ENCODE measurements around the gene ATP6V0E1. TPM values are rescaled to one million over a fixed set of nuclear protein-coding genes. Genes with fewer than 3 reads are reported as not detected.

ATP6V0E1 gene
- total and polyA plus RNA-seq, 2 of the 8 experiments (the other 6 are each of a cell fraction or from before 2014, with no cell fraction given), result 108 to 134 TPM

- H3K27me3 ChIP-seq (replicated peaks in 1 of 4; ENCODE audit: control insufficient read depth in 3 of 4, extremely low read depth in 1 of 4, insufficient read depth in 3 of 4, low read length in 3 of 4), result no peaks in the 10 kb centered on the region
- no peak overlapping the region for H2AK5ac ChIP-seq (ENCODE audit: low read depth, low read length)
- no peak overlapping the region for H3K4me2 ChIP-seq (ENCODE audit: insufficient read depth in 1 of 2, low read depth in 2 of 2, low read length in 2 of 2)
- no peak overlapping the region for H4K5ac ChIP-seq (ENCODE audit: insufficient read length, low read depth, low read length)
- H3K4ac ChIP-seq (replicated peaks; ENCODE audit: insufficient read length, low read depth, low read length), result no peak overlapping the region
- peaks cover 0 to 4% of the 10 kb centered on the region in 2 experiments; a peak in 2 of 4 replicates for H3K79me2 ChIP-seq (ENCODE audit: control insufficient read depth in 1 of 2, insufficient read depth in 2 of 2, low read length in 2 of 2)
- H3K27ac ChIP-seq (ENCODE audit: low read depth, low read length), result no peak overlapping the region
- H3K9me3 ChIP-seq (ENCODE audit: insufficient read depth in 2 of 2, low read depth in 1 of 2, low read length in 1 of 2), result no peaks in the 10 kb centered on the region
- H2BK12ac ChIP-seq (ENCODE audit: low read depth, low read length), result no peak overlapping the region
- no peak overlapping the region for H2AFZ ChIP-seq (ENCODE audit: low read length)
- no peaks in the 10 kb centered on the region; the same call in 1 of the 2 replicates for H3K23me2 ChIP-seq (ENCODE audit: low read depth, low read length)
- DNase-seq (ENCODE audit: low read depth in 1 of 2, low spot score in 2 of 2) (no peak), FAIRE-seq (no peak)
- H3K14ac ChIP-seq (ENCODE audit: insufficient read length), result no peak overlapping the region
- no peak overlapping the region for H2BK5ac ChIP-seq (ENCODE audit: low read depth, low read length)
- H4K20me1 ChIP-seq (replicated peaks in 1 of 2; ENCODE audit: control insufficient read depth in 1 of 2, insufficient read depth in 2 of 2, low read length in 2 of 2), result no peaks in the 10 kb centered on the region
- no peak overlapping the region for H3K23ac ChIP-seq (ENCODE audit: insufficient read length)
- H2BK20ac ChIP-seq (ENCODE audit: low read length), result no peak overlapping the region
- H3K4me1 ChIP-seq (replicated peaks in 1 of 4; ENCODE audit: control insufficient read depth in 3 of 4, insufficient read depth in 4 of 4, low read length in 3 of 4), result no peaks in the 10 kb centered on the region
- H3K79me1 ChIP-seq (ENCODE audit: low read depth, low read length), result no peaks in the 10 kb centered on the region
- H3K36me3 ChIP-seq (ENCODE audit: control insufficient read depth in 2 of 4, insufficient read depth in 4 of 4, low read length in 3 of 4), result no peaks in the 10 kb centered on the region; a peak in 1 of 8 replicates
- no peak overlapping the region for H2BK15ac ChIP-seq (ENCODE audit: low read length)
- H3K9ac ChIP-seq (replicated peaks in 1 of 4; ENCODE audit: extremely low read depth in 1 of 4, low read depth in 3 of 4, low read length in 3 of 4), result no peak overlapping the region
- no peak overlapping the region for H4K8ac ChIP-seq (ENCODE audit: extremely low read depth, insufficient read depth, low read length)
- H4K91ac ChIP-seq (replicated peaks; ENCODE audit: insufficient read length, low read length), result no peak overlapping the region
- ChIA-PET CTCF (ENCODE audit: partially characterized antibody) (no interaction called here), POLR2A (ENCODE audit: partially characterized antibody) (no interaction called here)
- no peak overlapping the region for H2BK120ac ChIP-seq (replicated peaks; ENCODE audit: low read depth, low read length)
- no peak overlapping the region for H3K18ac ChIP-seq (ENCODE audit: extremely low read depth, low read length)
- H3K4me3 ChIP-seq (ENCODE audit: extremely low read depth in 1 of 4, insufficient read depth in 2 of 4, low read depth in 3 of 4, low read length in 4 of 4), result no peak overlapping the region
- no peak overlapping the region for H3K56ac ChIP-seq (replicated peaks; ENCODE audit: insufficient read length, low read depth, low read length)
- no peak for TF ChIP-seq CHD7 (IDR thresholded peaks at IDR 0.05; ENCODE audit: insufficient replicate concordance, low read length)
- TF ChIP-seq TEAD4 (IDR thresholded peaks at IDR 0.05; ENCODE audit: low read depth, low read length), result no peak
Measured at GRCh38 chr5:173065155-173065554, 81.6 kb downstream of the ATP6V0E1 start.
